ENCODE measurements around the gene R3HDM4.
"Not testable (repeated sequence)": the region's sequence is repeated elsewhere in the genome, so short reads cannot be mapped to it uniquely, and the experiment has no call there.

R3HDM4 gene

GRCh38 chr19:913080-913748, at the start of gene R3HDM4:
Gene R3HDM4, minus strand, starts transcription at chr19:913219. Its CDS starts 62 bp downstream, at chr19:913157.
- no peak for DNase-seq

- no peak for DNase-seq
Observed at GRCh38 chr19:961866-962620, 49.0 kb upstream of the R3HDM4 start.

GRCh38 chr19:960601-960938, 47.6 kb upstream of the R3HDM4 start:
- DNase-seq, result no peak

DNA sequence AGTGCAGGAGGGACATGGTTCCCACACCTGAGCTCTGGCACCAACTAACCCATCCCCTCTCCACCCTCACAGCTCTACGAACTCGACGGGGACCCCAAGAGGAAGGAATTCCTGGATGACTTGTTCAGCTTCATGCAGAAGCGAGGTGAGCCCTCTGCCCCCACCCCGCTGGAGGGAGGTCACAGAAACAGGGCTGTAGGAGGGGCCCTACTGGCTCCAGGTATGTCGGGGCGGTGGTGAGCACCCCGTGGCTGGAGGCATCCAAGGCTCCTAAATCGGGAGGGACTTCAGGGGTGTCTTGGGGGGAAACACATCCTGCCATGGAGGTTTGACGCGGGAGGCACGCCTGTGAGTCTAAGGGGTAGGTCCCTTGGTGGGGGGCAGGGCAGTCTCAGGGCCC, 47.0 kb upstream of the R3HDM4 start:
- no peak for DNase-seq

DNA sequence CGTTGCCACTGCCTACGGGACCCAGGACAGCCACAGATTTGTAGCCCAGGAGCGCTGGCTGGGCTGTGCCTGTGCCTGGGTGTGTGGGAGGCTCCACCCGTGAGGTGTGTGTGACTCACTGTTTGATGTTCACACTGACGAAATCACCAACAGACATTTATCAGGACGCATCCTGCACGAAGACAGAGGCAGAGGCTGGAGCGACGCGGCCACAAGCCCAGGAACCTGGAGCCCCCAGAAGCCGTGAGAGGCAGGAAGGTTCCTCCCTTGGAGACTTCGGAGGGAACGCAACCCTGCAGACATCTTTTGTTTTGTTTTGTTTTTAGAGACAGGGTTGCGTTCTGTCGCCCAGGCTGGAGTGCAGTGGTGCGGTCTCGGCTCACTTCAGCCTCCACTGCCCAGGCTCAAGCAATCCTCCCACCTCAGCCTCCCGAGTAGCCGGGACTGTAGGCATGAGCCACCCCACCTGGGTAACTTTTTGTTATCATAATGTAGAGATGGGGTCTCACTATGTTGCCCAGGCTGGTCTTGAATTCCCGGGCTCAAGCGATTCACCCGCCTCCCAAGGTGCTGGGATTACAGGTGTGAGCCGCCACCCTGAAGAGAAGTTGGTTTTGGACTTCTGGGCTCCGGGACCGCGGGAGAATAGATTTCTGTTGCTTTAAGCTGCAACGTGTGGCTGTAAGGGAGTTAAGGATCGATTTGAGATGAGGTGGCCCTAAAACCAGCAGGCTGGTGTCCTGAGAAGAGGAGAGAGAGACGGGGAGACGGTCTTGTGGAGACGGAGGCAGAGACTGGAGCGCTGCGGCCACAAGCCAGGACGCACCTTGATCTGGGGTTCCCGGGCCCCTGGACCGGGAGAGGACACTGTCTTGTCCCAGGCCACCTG, 46.2 kb upstream of the R3HDM4 start:
- DNase-seq, result no peak

DNA sequence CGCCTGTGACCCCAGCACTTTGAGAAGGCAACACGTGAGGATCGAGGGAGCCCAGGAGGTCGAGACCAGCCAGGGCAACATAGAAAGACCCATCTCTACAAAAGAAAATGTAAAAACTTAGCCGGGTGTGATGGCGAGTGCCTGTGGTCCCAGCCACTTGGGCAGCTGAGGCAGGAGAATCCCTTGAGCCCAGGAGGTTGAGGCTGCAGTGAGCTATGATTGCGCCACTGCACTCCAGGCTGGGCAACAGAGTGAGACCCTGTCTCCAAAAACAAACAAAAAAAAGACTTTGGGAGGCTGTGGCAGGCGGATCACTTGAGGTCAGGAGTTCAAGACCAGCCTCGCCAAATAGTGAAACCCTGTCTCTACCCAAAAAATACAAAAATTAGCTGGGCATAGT, 44.6 kb upstream of the R3HDM4 start:
- not testable (repeated sequence) for DNase-seq

DNA sequence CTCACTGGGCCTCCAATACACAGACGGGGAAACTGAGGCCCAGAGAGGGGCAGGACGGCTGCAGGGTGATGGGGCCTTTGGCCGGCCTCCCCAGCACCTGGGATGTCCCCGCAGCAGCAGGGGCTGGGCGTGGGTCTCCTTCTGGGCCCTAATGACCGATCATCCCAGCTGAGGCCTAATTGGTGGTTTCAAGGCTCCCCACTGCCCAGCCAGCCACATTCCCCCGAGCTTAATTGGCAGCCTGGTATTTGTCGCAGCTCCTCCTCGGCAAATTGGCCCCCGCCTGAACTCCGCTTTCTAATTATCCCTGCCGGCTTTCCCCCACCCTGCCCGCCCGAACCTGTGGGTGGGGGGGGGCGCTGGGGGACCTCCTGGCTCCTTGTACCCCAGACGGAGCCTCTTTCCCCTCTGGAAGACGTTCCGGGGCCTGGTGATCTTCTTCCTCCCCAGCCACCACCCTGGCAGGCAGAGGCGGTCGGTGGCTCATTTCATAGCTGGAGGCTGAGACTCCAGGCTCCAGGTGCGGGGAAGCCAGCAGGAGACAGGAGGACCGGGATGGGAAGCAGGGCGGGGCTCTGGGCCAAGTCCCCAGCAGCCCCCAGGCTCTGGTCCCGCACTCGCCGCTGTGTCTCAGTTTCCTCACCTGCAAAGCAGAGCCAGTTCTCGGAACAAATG, 43.9 kb upstream of the R3HDM4 start:
- no peak for DNase-seq

GRCh38 chr19:955803-956765, 43.1 kb upstream of the R3HDM4 start:
- DNase-seq, result no peak

GRCh38 chr19:954672-955494, 41.9 kb upstream of the R3HDM4 start:
- DNase-seq, result no peak

- no peak for DNase-seq
Observed at GRCh38 chr19:954272-954671, 41.3 kb upstream of the R3HDM4 start.

DNA sequence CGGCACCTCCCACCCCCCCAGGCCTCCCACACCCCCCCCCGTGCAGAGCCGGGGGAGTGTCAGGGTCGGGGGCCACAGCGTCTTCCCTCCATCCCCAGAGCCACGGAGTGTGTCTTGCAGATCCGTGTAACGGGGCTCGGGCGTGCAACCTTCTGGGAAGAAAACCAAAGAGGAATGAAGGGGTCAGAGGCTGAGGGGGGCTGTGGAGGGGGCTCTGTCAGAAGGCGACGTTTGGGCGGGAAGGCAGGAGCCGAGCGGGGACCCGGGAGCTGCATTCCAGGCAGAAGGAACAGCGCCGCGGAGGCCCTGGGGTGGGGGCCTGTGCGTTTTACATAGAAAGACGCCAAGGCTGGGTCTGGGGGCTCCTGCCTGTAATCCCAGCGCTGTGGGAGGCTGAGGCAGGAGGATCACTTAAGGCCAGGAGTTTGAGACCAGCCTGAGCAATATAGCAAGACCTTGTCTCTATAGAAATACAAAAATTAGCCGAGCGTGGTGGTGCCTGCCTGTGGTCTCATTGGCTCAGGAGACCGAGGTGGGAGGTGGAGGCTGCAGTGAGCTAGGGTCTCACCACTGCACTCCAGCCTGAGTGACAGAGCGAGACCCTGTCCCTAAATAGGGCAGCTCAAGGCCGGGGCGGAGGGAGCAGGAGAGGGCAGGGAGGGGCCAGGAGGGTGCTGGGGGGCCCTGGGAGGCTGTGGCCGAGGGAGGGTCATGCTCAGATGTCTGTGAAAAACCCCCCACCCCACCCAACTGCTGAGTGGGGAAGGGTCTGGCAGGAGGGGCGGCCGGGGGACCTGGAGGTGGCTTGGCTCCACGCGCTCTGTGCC, 40.6 kb upstream of the R3HDM4 start:
- DNase-seq, result no peak

DNA sequence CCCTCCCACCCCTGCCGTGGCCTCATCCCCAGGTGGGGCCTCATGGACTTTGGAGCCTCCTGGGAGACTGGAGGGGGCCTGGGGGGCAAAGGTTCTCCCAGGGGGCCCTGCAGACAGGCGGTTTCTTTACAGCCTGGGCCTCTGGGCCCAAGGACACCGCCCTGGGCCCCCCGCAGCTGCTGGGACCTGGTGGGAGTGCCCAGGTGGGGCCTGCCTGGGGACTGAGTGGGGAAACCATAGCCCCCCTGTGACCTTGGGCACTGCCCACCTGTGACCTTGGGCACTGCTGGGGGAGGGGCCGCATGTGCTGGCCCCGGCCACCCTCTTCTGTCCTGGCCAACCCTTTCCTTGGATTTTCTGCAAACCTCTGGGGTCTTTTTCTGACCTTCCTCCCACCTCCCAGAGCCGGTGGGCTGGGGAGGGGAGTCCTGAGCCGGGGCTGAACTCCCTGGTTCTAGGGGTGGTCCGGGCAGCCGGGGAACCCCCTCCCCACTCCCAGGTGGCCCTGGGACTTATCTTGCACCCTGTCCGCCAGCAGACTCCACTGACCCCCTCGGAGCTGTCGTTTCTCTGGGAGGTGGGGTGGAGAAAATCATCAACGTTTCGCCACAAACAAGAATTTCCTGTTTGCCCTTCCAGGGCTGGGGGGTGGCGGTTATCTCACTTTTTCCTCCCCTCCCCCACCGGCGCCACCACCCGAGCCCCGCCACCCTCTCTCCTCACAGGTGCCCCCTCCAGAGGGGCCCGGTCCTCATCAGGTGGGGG, 39.8 kb upstream of the R3HDM4 start:
- DNase-seq, result no peak

DNA sequence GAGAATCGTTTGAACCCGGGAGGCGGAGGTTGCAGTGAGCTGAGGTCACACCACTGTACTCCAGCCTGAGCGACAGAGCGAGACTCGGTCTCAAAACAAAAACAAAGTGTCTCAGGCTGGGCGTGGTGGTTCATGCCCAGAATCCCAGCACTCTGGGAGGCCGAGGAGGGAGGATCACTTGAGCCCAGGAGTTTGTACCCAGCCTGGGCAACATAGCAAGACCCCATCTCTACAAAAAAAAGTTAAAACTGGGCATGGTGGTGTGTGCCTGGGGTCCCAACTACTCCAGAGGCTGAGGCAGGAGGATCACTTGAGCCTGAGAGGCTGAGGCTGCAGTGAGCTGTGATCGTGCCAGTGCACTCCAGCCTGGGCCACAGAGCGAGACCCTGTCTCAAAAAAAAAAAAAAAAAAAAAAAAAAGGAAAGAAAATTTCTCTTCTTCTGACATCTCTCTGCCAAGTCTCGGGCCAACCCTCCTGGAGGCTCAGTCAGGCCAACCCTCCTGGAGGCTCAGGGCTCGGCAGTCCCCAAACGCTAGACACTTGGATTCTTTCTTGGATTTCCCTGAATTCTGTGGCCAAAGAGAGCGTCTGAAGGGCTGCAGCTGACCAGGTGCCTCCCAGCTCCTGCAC, 39.1 kb upstream of the R3HDM4 start:
- DNase-seq, result no peak

DNA sequence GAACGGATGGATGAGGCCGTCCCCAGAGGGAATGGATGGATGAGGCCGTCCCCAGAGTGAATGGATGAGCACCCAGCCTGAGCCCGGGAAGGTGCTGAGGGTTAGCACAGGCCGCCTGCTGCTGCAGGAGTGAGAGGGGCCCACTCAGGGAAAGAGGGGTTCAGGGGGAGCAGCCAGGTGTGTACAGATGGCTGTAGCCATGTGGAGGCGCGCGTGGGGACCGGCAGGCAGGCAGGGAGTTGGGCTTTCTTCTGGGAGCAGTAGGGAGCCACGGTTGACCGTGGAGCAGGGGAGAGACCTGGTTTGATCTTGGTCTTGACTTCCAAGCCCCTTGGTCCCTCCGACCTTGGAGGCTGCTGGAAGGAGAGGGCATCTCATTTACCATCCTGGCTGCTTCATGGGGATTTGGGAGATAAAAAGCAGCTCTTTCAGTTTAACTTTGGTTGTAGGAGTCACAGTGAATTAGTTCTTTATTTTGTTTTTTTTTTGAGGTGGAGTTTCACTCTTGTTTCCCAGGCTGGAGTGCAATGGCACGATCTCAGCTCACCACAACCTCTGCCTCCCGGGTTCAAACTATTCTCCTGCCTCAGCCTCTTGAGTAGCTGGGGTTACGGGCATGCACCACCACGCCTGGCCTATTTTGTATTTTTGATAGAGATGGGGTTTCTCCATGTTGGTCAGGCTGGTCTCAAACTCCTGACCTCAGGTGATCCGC, 37.5 kb upstream of the R3HDM4 start:
- DNase-seq, result no peak

DNA sequence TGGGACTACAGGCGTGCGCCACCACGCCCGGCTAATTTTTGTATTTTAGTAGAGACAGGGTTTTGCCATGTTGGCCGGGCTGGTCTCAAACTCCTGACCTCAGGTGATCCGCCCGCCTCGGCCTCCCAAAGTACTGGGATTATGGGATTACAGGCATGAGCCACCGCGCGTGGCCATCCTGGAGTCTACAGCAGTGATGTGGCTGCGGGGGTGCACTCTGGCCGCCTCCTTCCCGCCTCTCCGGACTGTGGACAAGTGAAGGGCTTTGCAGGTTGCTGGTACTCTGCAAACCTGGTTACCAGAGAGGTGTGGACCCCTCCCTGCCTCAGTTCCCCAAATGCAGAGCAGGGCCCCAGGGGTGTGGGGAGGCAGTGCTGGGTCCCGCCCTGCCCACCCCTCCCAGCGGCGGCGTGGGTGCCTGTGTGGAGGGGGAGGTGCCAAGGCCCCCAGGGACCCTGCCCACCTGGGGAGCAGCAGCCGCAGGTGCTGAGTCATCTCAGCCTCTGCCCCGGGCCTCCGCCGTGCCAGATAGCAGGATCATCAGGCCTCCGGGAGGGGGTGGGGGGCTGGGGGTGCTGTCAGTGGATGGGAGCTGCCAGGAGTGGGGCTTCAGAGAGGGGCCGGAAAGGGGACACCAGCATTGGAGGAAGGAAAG, 36.0 kb upstream of the R3HDM4 start:
- DNase-seq, result no peak

- no peak for DNase-seq
Observed at GRCh38 chr19:947707-948539, 34.9 kb upstream of the R3HDM4 start.

Data from NCI-H2029 treated with DMSO at 0.1 percent for 48 hours (cell line).